Fibroblast of skin of right biceps (primary cell): ENCODE results near the gene GLI1.
"Not testable (repeated sequence)": the region's sequence is repeated elsewhere in the genome, so short reads cannot be mapped to it uniquely, and the experiment has no call there.

ENCODE experiments used
- DNase-seq: peaks from one replicate; pipeline ENCODE4 v3.0.0-alpha.2; 2013

GLI1 gene

GRCh38 chr12:57459750-57460467 lies at the start of gene GLI1:
TSS of gene GLI1 (plus strand) at chr12:57459785. CDS start at chr12:57463692, 3,907 bp downstream.
- DNase-seq: peak; percentile 65

GRCh38 chr12:57410534-57410933 lies 49.1 kb upstream of the GLI1 start:
- DNase-seq: no peak

- not testable (repeated sequence) for DNase-seq
Observed at GRCh38 chr12:57414160-57414559, 45.4 kb upstream of the GLI1 start.

- DNase-seq: no peak
Observed at GRCh38 chr12:57415088-57415487, 44.5 kb upstream of the GLI1 start.

- DNase-seq: peak; percentile 26
Observed at GRCh38 chr12:57416039-57416996, 43.3 kb upstream of the GLI1 start.

- no peak for DNase-seq
Observed at GRCh38 chr12:57418255-57418654, 41.3 kb upstream of the GLI1 start.

GRCh38 chr12:57419495-57419894 lies 40.1 kb upstream of the GLI1 start:
- no peak for DNase-seq

- no peak for DNase-seq
Observed at GRCh38 chr12:57420482-57420881, 39.1 kb upstream of the GLI1 start.

- not testable (repeated sequence) for DNase-seq
Observed at GRCh38 chr12:57426948-57427347, 32.6 kb upstream of the GLI1 start.

- no peak for DNase-seq
Observed at GRCh38 chr12:57428965-57429364, 30.6 kb upstream of the GLI1 start.

GRCh38 chr12:57429473-57430111 lies 30.0 kb upstream of the GLI1 start:
- DNase-seq: peak; percentile 14

GRCh38 chr12:57430112-57430930 lies 29.3 kb upstream of the GLI1 start:
- DNase-seq: peak; percentile 33

GRCh38 chr12:57430931-57431566 lies 28.5 kb upstream of the GLI1 start, which contains the start of gene R3HDM2:
TSS of gene R3HDM2 (minus strand) at chr12:57431043. CDS start at chr12:57310428, 120,615 bp downstream.
- peak; percentile 96 for DNase-seq

- DNase-seq: no peak
Observed at GRCh38 chr12:57431654-57432188, 27.9 kb upstream of the GLI1 start.

- DNase-seq: no peak
Observed at GRCh38 chr12:57433370-57433769, 26.2 kb upstream of the GLI1 start.

- DNase-seq: no peak
Observed at GRCh38 chr12:57434517-57435223, 24.9 kb upstream of the GLI1 start, which contains the start of gene INHBC. TSS of gene INHBC (plus strand) at chr12:57434784. CDS start at chr12:57434887, 103 bp downstream.

- DNase-seq: no peak
Observed at GRCh38 chr12:57435293-57435692, 24.3 kb upstream of the GLI1 start.

- no peak for DNase-seq
Observed at GRCh38 chr12:57438400-57438799, 21.2 kb upstream of the GLI1 start.

GRCh38 chr12:57439762-57440266 lies 19.8 kb upstream of the GLI1 start:
- DNase-seq: no peak

GRCh38 chr12:57441393-57441792 lies 18.2 kb upstream of the GLI1 start:
- DNase-seq: not testable (repeated sequence)
